Mammary epithelial cell (primary cell): ENCODE results near the gene MFGE8.

Experiments
- CTCF ChIP-seq, 2 donors: IDR thresholded peaks in 1 of 2; conservative IDR thresholded peaks in 1 of 2; 2 replicates each; pipeline ENCODE4 v1.5.1; 2011 to 2012; ENCODE audit warnings: inconsistent platforms in 2 of 2, low read length in 2 of 2, mild to moderate bottlenecking in 2 of 2, control low read depth in 1 of 2, low read depth in 1 of 2; ENCODE audit not compliant: insufficient read depth in 1 of 2; ENCODE audit errors: extremely low read depth in 1 of 2
- EZH2 ChIP-seq: IDR thresholded peaks from 2 replicates; pipeline ENCODE4 v1.6.1; 2012; ENCODE audit warnings: low read length, inconsistent platforms, borderline replicate concordance

DNA sequence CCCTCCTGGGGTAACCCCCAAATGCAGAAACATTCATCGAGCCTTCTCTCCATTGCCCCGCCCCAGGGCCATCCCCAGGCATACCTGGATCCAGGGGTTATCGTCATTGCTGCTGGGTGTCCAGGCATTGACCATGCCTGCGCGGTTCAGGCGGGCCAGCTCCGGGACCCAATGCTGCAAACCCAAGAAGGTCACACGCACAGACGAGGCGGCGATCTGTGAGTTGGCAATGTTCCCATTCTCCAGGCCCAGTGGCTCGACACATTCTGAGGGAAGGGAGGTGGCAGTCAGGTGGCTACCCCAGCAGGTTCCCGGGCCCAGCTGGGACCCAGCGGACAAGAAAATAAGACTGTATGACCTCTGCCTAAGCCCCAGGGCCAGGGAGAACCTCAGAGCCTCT lies 6.1 kb downstream of the MFGE8 start:
- TF ChIP-seq CTCF (conservative IDR thresholded peaks at IDR 0.05 in 1 of 2, IDR thresholded peaks at IDR 0.05 in 1 of 2; ENCODE audit: extremely low read depth in 1 of 2, insufficient read depth in 1 of 2, low read depth in 1 of 2, low read length in 2 of 2) (no peak), EZH2 (no peak)
